Measurements from ENCODE around the gene RGP1.

The RGP1 gene, protein sequence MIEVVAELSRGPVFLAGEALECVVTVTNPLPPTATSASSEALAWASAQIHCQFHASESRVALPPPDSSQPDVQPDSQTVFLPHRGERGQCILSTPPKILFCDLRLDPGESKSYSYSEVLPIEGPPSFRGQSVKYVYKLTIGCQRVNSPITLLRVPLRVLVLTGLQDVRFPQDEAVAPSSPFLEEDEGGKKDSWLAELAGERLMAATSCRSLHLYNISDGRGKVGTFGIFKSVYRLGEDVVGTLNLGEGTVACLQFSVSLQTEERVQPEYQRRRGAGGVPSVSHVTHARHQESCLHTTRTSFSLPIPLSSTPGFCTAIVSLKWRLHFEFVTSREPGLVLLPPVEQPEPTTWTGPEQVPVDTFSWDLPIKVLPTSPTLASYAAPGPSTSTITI

DNA sequence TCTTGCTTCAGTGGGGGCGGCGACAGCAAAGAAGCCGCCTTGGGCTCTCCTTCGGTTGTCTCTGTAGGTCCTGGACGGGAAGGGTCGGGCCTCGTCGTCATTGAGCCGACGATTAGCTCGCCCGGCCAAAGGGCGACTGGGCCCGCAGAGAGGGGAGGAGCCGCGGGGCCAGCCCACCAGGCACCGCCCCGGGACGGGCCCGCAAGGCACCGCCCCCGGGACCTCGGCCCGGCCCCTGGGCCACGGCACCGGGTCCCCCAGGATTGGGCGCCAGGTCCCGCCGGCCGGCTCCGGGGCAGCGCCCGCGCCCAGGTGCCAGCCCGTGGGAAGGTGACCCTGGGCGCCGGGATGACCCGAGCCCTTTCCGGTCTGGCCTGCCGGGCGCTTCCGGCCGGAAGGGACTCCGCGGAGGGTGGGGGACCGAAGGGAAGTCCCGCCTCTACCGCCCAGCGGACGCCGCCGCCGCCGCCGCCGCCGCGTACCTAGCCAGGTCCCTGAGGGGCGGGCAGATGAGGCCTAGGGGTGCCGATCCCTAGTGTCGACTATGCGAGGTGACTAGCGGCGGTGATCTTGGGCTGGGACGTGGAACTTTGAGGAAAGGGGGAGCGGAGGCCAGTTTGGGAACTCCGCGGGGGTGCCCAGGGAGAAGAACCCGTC is at the start of gene RGP1, which contains the start of gene GBA2:
TSS of gene RGP1 (plus strand) at position 430 of the 657 bp plus-strand sequence. CDS start 469 bp downstream, outside the sequence.
TSS of gene GBA2 (minus strand) at position 371 of the 657 bp plus-strand sequence. CDS start 524 bp downstream, outside the sequence.
- peak; percentile 48 for DNase-seq

DNA sequence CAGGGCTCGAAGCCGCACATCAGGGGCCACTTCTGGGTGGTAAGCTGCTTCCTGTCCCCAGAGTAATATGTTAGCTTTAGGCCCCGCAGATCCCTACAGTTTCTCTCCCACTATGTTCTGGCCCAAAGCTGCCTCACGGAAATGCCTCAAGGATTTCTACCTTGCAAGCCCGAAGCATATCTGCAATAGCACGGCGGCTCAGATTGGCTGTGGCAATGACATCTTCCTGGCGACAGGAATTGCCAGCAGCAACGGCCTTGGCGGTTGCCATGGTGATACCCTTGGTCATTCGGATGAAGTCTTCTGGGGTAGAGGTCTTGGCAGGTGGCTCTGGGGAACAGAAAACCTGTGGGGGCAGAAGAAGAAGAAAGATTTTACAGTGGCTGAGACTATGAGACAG is 49.1 kb upstream of the RGP1 start:
- DNase-seq, result no peak

DNA sequence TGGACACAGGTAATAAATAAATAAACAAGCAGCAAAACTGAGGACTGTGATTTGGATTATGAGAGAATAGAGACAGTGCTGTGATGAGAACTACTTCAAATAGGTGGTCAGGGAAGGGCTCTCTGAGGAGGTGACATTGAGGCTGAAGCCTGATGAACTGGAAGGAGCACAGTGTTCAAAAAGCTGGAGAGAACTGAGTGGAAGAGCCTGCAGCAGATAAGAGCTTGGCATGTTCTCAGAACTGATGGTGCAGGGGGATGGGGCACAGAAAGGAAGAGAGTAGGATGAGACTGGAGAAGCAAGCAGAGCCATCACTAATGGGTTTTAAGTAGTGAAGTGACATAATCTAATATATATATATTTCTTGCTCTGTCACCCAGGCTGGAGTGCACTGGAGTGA is 48.1 kb upstream of the RGP1 start:
- no peak for DNase-seq

DNA sequence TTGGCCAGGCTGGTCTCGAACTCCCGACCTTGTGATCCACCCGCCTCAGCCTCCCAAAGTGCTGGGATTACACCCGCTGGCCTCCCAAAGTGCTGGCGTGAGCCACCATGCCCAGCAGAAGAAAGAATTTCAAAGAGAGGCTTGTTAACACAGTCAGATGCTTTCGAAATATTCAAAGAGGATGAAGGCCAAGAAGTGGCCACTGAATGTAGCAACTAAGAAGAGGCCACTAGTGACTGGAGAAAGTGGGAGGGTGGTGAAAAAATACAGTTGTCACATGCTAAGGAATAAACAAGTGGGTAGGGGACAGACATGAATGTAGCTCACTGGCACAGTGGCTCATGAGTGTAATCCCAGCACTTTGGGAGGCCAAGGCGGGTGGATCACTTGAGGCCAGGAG is 46.4 kb upstream of the RGP1 start:
- DNase-seq, result no peak

DNA sequence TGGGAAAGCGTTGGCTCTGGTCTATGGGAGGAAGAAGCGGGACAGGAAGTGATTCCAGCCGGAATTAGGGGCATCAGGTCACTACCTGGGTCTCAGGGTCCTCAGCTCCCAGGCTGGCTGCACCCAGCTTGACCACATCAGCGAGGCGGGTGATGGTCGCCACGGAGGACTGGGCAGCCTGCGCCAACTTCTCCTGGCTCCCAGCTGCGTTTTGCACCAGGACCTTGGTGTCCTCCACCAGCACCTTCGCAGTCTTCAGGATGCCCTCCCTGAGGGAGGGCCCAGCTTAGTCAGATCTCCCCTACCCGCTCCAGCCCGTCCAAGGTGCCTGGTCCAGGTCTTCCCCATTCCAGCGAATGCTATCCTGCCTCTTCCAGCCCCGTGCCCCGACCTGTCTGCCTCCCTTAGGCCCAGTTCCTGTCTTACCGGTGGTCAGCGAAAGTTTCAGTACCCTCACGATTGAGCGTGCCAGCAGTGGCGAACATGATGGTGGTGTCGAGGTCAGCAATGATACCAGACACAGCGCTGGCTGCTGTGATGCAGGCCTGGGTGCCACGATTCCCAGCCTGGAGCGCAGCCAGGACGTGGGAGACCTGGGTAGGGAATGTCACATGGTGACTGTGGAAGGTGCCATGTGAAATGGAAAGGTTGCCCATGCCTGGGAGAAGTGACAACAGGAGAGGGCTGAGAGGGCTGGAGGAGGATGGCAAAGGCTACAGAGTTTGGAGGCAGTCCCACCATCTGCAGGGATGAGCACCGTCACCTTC is 45.0 kb upstream of the RGP1 start:
- DNase-seq, result no peak

DNA sequence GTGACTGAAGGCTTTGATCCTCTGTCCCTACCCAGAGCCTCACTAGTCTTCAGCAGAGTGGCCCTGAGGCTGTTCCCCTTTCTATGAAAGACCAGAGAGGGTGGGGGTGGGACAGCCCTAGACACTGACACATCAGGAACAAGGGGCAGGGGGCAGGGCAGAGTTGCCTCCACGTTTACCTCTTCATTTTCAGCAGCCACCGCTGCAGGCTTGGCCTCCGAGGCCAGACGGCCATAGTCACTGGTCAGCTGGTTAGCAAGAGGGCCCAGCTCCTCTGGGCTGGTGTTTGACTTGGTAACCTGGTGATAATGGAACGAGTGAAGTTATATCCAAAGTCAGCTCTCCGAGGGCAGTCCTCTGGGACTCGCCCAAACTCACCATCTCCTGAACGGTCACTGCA is 43.7 kb upstream of the RGP1 start:
- DNase-seq, result no peak

DNA sequence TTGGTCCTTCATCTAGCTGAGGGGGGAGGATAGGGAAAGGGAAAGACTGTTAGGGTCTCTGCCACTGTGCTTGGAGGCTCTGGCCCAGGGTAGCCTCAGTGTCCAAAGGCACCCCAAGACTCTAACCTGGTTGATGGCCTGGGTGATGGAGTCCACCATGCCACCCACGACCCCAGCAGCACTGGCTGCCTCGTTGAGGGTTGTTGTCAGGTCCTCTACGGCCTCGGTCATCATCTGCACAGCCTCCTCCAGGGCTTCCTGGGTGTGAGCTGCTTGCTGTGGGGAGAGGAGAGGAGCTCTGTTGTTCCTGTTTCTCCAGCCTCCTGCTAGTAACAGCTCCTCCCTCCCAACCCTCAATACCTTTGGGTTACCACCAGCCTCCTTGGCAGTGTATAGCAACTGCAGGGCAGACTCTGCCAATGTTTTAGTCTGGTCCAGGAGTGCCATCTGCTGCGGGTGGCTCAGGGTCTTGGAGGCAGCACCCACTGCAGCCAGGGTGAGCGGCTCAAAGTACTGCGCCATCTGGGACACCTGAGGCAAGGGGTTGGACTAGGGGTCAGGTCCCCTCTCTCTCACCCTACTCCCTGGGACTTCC is 43.2 kb upstream of the RGP1 start:
- DNase-seq, result no peak

DNA sequence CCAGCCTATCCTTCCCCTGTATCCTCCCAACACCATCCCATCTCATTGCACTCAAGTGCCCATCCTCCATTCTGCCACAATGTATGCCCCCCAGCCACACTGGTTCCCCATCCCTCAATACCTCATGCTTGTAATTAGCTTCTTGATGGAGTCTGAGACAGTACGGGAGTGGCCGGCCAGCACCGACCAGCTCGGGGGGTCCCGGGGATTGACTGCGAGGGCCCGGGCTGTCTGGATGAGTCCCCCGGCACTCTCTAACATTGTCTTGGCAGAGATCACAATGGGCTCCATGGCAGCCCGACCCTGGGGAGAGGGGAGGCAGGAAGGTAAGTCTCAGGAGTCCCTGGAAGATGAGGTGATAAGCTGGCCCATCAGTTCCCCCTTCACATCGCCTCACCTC is 42.1 kb upstream of the RGP1 start:
- DNase-seq, result no peak

DNA sequence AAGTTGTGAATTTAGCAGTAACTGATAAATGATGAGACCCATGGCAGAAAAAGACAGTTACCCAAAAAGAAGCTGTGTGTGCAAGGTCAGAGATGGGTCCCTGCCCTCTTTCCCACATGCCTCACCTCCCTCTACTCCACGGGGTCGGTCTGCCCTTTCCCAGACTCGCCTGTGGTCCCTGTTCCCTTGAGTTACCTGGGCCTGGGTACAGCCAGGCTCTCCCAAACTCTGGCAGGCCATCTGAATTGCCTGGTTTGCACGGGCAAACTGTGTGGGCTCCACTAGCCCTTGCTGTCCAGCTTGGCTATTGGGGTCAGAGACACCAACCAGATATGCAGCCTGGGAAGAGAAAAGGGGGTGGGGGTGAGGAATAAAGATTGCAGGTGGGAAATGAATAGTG is 40.9 kb upstream of the RGP1 start:
- no peak for DNase-seq

DNA sequence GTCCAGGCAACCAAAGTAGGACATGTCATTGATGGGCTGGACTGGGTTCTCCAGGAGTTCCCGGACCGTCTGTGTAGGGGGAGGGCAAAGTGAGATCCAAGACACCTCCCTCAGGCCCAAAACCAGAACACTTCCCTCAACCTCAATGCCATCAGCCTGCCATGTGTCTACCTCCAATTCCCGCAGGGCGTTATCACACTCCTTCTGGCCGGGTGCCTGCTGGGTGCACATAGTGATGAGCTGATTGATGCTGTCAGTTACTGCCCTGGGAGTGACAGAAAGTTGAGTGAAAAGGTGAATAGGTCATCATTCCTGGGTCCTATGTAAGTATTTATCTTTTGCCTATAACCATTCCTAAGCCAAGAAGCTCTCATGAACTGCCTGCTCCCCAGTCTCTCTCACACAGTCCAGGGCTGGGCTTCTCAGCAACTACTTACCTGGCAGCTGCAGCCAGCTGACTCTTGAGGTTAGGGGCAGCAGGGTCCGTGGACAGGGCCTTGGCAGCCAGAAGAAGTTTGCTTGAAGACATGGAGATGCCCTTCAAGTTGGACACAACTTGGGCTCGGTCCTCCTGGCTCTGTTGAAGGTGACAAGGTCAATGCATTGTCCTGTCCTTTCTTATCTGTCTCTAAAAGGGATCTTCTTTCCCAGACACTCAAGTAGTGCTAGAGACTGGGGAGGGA is 38.1 kb upstream of the RGP1 start:
- no peak for DNase-seq

DNA sequence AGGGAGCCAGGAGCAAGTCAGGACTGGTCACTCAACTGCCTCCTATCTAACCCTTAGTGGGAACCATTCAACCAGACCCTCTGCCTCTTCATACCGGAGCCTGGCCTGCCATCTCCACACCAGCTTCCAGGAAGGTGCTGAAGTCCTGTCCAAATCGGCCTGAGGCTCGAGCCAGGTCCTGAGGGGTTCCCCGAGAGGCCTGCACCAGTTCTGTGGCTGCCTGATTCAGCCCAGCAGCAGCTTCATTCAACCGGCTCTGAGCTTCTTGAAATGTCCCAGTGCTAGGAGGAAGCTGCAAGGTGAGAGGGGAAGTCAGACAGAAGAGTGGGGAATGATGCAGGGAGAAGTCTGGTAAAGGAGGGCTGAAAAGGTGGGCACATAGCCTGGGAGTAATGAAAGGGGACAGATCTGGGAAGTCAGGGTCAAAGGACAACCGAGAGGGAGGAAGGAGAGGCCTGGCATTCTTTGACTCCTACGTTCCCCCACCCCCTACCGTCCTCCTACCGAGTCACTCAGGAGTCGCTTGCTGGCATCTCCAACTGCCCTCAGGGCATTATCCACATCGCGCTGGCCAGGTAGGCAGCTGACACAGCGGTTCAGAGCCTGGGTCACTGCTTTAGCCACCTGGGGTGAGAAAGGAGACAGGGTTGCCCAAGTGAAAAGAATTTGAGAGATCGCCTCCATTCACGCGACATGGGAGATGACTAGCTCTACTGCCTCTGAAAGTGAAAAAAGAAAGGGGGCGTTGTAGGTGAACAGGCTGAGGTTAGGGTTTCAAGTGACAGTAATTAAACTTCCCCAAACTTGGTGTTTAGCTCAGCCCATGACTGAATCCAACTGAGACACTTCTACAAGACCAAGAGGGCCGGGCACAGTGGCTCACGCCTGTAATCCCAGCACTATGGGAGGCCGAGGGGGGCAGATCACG is 37.3 kb upstream of the RGP1 start:
- no peak for DNase-seq

DNA sequence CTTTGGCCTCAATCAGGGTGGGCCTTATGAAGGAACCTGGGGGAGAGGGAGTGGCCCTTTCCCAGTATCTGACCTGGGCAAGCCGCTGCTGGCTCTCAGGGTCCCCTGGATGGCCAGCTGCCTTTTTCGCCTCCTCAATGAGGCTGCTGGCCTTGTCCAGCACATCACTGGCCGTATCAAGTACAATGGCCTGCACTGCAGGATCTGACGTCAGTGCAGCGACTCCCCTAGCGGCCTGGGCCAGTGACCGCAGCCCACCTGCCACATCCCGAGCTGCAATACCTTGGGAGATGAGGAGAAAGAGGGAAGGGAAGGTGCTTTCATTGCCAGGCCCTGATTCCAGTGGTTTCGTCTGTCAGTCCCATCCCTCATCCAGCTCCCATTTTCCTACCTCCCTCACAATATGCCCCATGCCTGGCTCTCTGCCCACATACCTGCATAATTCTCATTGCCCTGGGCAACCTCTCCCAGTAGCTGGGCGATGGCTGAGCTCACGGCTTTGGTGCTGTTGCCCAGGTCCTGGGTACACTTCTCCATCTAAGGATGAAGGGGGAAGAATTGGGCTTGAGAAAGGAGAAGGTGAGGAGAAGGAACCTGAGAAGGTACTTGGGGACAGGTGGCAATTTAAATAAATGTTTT is 36.2 kb upstream of the RGP1 start:
- DNase-seq, result no peak

DNA sequence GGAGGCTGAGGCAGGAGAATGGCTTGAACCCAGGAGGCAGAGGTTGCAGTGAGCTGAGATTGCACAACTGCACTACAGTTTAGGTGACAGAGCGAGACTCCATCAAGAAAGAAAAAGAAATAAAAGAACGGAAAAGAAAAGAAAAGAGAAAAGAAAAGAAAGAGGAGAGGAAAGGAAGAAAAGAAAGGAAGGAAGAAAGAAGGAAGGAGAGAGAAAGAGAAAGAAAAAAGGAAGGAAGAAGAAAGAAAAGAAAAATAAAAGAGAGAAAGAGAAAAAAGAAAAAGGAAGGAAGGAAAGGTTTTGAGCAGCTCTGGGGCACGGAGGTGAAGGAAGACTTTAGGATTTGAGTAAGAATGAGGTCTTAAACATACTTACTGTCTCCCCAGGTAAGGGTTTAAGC is 35.5 kb upstream of the RGP1 start:
- no peak for DNase-seq

DNA sequence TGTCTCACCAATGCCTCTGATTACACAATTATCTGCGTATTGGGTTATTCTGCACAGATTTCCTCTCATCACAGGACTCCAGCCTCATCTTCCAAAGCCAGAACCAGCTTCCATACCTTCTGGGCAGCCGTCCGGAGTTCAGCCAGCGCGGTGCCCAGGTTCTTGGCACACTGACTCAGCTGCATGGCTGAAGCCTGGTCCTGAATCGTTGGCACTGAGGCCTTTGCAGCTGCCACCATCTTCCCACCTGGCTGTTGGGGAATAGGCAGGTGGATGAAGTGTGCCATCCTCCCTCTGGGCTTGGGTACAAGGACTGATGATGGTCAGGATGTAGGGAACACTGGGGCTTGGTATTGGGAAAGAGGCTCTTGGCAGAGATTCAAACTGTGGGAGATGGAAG is 35.0 kb upstream of the RGP1 start:
- no peak for DNase-seq

DNA sequence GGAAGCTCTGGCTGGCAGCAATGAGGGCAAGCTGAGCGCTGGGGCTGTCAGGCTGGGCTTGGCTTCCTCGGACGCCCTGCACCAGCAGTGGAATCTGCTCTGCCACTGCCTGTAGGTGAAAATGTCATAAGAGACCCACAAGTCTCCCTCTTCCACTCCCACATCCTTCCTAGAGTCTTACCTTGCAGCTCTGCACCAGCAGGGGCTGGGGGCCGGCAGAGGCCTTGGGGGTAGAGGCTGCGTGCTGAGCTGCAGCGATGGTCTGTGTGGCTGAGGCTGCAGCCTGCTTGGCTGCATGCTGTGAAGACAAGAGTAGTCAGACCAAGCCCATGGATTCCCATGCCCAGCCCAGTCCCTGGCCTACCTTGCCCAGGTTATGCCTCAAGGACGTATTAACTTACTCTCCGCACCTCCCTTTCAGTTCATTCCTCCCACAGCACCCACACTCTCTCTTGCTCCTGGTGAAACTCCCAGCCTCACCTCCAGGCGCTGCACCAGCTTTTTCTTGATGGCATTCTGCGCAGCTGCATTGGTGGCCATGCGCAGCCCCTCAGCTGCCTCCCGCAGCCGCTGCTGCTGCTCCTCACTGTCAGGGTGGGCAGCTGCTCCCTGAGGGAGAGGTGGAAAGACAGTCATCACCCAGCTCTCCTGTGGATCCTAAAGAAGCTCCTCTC is 34.4 kb upstream of the RGP1 start:
- DNase-seq, result no peak

DNA sequence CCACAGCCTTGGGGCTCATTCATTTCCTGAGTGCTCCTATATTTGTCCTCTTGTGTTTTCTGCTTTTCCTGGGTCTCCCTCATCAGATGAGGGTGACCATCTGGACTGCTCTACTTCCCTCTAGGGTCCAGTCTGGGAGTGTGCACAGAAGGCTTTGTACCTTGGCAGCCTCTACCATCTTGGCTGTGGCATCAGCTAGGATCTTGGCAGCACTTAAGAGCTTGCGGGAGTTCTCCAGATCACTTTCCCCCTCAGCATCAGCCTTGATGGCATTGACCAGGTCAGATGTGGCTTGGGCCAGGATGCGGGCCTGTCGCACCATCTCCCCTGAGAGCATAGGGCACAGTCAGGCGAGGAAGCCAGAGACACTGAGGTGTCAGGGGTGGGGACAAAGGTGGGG is 32.9 kb upstream of the RGP1 start:
- no peak for DNase-seq

DNA sequence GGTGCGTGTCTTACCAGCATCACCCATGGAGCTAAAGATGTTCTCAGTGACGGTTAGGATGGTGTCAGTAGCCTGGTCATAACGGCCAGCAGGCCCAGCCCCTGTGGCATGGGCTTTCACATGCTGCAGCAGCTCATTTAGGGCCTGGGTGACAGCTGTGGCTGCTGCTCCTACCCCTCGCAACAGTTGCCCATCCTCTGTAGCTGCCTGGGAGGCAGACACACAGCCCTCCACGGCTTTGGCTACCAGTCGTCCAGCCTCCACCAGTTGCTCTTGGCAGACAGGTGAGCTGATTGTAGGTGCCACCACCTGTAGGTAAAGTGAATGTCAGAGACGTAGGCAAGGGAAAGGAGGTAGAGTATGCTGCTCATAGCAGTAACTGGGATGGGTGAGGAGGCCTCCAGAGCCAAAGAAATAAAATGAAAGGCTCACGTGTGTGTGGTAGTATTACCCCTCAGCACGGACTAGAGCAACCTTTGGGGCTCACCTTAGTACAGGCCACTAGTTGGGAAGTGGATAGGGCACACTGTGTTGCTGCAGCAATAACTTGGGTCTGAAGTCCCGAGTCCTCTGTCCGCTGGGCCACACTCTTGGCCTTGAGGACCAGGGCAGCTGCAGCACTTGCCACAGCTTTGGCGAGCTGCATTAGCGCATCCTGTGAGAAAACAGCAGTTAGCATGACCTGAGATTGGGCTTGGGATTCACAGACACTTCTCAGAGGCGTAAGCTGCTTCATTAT is 31.8 kb upstream of the RGP1 start:
- DNase-seq, result no peak

DNA sequence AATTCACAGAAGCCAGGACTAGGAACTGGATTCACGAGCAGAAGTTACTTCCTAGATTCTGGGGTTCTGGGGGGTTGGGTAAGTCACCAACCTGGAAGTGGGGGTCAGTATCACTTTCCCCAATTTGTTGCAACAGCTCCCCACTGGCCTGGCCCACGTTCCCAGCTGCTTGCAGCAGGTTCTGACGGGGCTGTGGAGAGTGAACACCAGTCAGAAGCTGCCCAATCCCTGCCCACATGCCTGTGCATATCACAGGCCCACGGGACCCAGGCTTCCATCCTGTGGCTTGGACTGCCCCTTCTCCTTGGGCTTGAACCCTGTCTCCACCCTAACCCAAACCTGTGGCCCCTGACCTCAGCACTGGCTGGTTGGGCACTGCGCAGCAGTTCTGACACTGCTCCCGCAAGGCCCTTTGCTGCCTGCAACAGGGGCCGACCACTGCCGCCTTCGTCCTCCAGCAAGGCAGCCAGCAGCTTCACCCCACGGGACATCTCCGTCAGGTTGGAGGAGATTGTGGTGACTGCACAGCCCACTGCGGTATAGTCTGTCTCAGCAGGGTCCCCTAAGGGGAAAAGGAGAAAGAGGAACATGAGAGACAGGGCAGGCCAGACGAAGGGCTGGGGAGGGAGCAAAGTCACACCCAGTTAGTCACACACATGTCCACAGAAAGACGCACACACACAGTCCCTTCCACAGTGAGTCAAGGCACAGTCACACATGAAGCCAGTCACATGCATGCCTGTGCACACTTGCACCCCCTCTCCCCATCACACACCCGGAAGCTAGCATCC is 30.2 kb upstream of the RGP1 start:
- no peak for DNase-seq

DNA sequence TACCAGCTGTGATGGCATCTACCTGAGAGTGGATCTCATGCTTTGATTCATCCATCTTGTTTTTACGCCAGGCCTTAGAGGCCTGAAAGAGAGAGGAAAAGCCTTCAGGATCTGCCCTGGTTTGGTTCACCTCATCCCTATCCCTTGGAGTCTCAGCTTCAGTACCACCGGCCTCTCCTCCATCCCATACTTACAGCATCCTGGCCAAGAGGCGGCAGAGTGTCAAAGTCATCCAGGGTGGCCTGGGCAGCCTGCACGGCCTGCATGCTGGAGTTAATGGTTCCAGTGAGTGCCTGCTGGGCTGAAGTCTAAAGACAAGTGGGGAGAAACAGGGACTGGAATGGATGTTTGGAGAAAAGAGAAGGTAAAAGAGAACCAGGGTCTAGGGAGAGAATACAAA is 29.5 kb upstream of the RGP1 start:
- DNase-seq, result no peak
